Measurements from ENCODE around the gene TNPO3. TPM values are rescaled to one million over a fixed set of nuclear protein-coding genes. Genes with fewer than 3 reads are reported as not detected.

The TNPO3 gene
- total and polyA plus RNA-seq, 8 donors = 32.5 to 40.5 (median 37.5) TPM

DNA sequence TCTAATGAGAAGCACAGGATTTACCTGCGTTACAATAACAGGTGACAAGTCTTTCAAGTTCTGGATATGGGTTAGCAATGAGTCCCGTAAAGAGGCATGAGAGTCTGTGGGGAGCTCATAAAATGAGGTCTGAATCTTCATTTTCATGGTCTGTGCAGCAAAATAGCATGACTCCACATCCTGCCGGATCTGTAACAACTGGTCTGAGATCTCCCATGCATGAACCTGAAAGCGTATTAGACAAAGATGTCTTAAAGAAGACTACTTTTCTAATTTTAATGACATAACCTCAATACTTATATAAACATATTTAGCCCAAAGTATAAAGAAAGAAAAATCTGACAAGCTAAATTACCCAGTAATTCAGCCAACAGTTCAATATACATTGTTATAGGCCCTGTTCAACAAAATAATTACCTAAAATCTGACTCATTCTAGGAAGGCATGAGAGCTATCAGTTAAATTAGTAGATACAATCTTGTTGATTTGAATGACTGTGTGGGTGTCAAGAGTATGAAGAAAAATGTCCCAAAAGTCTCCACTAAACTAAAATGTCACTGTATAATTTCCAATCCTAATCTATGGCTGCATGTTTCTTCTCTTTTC, 36.9 kb downstream of the TNPO3 start:
- ATAC-seq (no peak), DNase-seq (no peak)
- H3K27ac ChIP-seq = no peak overlapping the region
- H3K9me3 ChIP-seq = no peaks in the 10 kb centered on the region
- H3K4me3 ChIP-seq = no peak overlapping the region
- H3K36me3 ChIP-seq = peaks cover 0 to 47% of the 10 kb centered on the region in 2 donors
- TF ChIP-seq, protein P1, sequence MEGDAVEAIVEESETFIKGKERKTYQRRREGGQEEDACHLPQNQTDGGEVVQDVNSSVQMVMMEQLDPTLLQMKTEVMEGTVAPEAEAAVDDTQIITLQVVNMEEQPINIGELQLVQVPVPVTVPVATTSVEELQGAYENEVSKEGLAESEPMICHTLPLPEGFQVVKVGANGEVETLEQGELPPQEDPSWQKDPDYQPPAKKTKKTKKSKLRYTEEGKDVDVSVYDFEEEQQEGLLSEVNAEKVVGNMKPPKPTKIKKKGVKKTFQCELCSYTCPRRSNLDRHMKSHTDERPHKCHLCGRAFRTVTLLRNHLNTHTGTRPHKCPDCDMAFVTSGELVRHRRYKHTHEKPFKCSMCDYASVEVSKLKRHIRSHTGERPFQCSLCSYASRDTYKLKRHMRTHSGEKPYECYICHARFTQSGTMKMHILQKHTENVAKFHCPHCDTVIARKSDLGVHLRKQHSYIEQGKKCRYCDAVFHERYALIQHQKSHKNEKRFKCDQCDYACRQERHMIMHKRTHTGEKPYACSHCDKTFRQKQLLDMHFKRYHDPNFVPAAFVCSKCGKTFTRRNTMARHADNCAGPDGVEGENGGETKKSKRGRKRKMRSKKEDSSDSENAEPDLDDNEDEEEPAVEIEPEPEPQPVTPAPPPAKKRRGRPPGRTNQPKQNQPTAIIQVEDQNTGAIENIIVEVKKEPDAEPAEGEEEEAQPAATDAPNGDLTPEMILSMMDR (IDR thresholded peaks at IDR 0.05) = no peak
- H3K4me1 ChIP-seq = peaks cover 0 to 25% of the 10 kb centered on the region in 2 donors
- intact Hi-C loops (cut with DNase I) = no loop called here
- H3K27me3 ChIP-seq = no peaks in the 10 kb centered on the region

DNA sequence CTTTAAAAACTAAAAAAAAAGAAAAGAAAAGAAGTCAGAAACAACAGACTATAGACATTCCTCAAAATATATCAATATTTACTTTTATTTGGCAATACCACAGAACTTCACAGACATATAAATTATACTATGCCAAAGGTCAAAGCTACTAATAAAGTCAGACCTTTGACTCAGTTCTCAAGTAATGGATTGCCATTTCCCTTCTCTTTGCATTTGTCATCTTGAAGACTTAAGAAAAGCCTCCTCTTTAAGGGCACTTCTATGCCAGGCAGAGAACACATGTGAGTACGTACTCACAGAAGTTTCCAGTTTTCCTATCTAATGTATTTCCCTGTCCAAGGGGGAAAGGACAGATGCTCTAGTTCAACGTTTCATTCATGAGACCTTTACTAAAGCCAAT, 37.6 kb downstream of the TNPO3 start:
- Histone ChIP-seq H3K9me3 (no peaks in the 10 kb centered on the region), H3K4me1 (peaks cover 0 to 27% of the 10 kb centered on the region in 2 donors), H3K27ac (no peak overlapping the region), H3K4me3 (no peak overlapping the region), H3K27me3 (no peaks in the 10 kb centered on the region), H3K36me3 (peaks cover 0 to 51% of the 10 kb centered on the region in 2 donors)
- TF ChIP-seq, protein P1 (IDR thresholded peaks at IDR 0.05) = no peak
- peak; percentile 64 for ATAC-seq
- intact Hi-C loops (cut with DNase I) = no loop called here
- no peak for DNase-seq

DNA sequence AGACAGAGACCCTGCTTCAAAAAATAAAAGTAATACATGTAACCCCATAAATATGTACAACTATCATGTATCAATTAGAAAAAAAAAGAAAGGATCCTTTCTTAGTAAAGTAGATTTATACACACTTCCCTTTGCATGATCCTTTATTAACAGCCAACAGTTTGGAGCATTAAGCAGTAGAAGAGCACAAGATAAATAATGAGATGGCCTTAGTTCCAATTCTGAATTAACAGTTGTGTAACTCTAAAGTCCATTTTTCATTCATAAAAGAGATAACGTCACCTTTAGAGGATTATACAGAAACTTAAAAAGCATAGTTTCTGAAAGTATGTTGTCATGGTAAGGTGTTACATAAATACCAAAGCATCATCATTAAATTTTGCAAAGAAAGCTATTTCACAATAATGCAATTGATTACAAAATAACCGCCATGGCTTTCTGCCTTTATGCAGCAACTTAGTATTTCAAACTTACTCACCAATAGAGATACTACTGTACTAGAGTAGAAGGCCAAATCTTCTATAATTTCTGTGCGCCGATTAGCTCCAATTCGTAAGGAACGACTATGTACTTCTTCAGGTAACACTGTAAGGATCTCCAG, 40.3 kb downstream of the TNPO3 start:
- Histone ChIP-seq H3K36me3 (peaks cover 0 to 58% of the 10 kb centered on the region in 2 donors), H3K4me1 (peaks cover 0 to 30% of the 10 kb centered on the region in 2 donors), H3K9me3 (no peaks in the 10 kb centered on the region), H3K4me3 (no peak overlapping the region), H3K27ac (peak overlapping the region in 1 of 2 donors; percentile 47), H3K27me3 (no peaks in the 10 kb centered on the region)
- TF ChIP-seq, protein P1 (IDR thresholded peaks at IDR 0.05) = no peak
- DNase-seq (no peak), ATAC-seq (no peak)
- intact Hi-C loops (cut with DNase I) = no loop called here

- Histone ChIP-seq H3K4me3 (no peak overlapping the region), H3K36me3 (peaks cover 0 to 59% of the 10 kb centered on the region in 2 donors), H3K9me3 (no peaks in the 10 kb centered on the region), H3K4me1 (peaks cover 0 to 43% of the 10 kb centered on the region in 2 donors), H3K27ac (peak overlapping the region in 1 of 2 donors; percentile 47), H3K27me3 (no peaks in the 10 kb centered on the region)
- ATAC-seq = no peak
- no peak for DNase-seq
- TF ChIP-seq, protein P1 (IDR thresholded peaks at IDR 0.05) = no peak
- intact Hi-C loops (cut with DNase I) = no loop called here
Measured at GRCh38 chr7:129013048-129013724, 41.7 kb downstream of the TNPO3 start.

DNA sequence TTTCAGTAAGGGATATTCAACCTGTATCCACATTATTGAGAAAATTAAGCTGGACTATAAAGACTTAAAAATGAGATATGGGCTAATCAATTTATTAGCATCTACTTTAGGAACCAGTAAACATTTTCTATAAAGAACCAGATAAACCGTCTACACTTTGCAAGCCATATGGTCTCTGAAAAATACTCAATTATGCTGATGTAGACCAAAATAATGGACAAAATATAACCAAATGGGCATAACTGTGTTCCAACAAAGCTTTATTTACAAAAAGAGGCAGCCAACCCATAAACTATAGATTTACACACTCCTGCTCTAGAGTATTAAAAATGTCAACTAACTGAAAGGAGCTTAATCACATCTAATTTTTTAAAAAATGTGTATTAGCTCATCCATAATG, 42.3 kb downstream of the TNPO3 start:
- no peaks in the 10 kb centered on the region for H3K9me3 ChIP-seq
- TF ChIP-seq, protein P1 (IDR thresholded peaks at IDR 0.05) = no peak
- no peaks in the 10 kb centered on the region for H3K27me3 ChIP-seq
- H3K4me3 ChIP-seq = no peak overlapping the region
- ATAC-seq (no peak), DNase-seq (no peak)
- H3K4me1 ChIP-seq = peaks cover 0 to 48% of the 10 kb centered on the region in 2 donors
- intact Hi-C loops (cut with DNase I) = no loop called here
- peak overlapping the region in 1 of 2 donors; percentile 47 for H3K27ac ChIP-seq
- peaks cover 0 to 61% of the 10 kb centered on the region in 2 donors for H3K36me3 ChIP-seq

All from left lung (tissue), 10 donors.